Sigmoid colon (tissue), 7 donors: ENCODE results near the gene ATP2B2. TPM values are rescaled to one million over a fixed set of nuclear protein-coding genes. Genes with fewer than 3 reads are reported as not detected.

Experiments
- DNase-seq: peaks from one replicate; pipeline ENCODE4 v3.0.0-alpha.2; 2019
- H3K27ac ChIP-seq, 4 donors: fragments of 200-600 bp; sonication (generic); one replicate each; pipeline ENCODE4 v1.5.1; 2016 to 2019; ENCODE audit warnings: mild to moderate bottlenecking in 1 of 4
- H3K27me3 ChIP-seq, 3 donors: fragments of 200-600 bp; sonication (generic); one replicate each; pipeline ENCODE4 v1.5.1; 2019; ENCODE audit warnings: mild to moderate bottlenecking in 1 of 3
- H3K36me3 ChIP-seq, 4 donors: fragments of 200-600 bp; sonication (generic); one replicate each; pipeline ENCODE4 v1.5.1; 2016 to 2019
- H3K4me1 ChIP-seq, 4 donors: fragments of 200-600 bp; sonication (generic); one replicate each; pipeline ENCODE4 v1.5.1; 2017 to 2019
- H3K4me3 ChIP-seq, 4 donors: fragments of 200-600 bp; sonication (generic); one replicate each; pipeline ENCODE4 v1.5.1; 2017 to 2019; ENCODE audit warnings: mild to moderate bottlenecking in 2 of 4, moderate library complexity in 1 of 4
- H3K9me3 ChIP-seq, 4 donors: fragments of 200-600 bp in 3 of 4; sonication (generic) in 3 of 4; one replicate each; pipeline versions ENCODE4 v1.5.1 to v1.6.1; 2013 to 2019
- CTCF ChIP-seq, 4 experiments: fragments of 450-650 bp in 3 of 4; fragments of 200-600 bp in 1 of 4; IDR thresholded peaks; one replicate each; pipeline ENCODE4 v1.5.1; 2016 to 2019; ENCODE audit warnings: antibody characterized with exemption in 4 of 4, mild to moderate bottlenecking in 3 of 4, moderate library complexity in 2 of 4
- EP300 ChIP-seq, 4 donors: sonication (generic); formaldehyde crosslinking; IDR thresholded peaks; one replicate each; pipeline ENCODE4 v1.6.1; 2017; ENCODE audit warnings: antibody characterized with exemption in 4 of 4
- POLR2A ChIP-seq, 2 donors: fragments of 450-650 bp; IDR thresholded peaks; one replicate each; pipeline ENCODE4 v1.6.1; 2016; ENCODE audit warnings: antibody characterized with exemption in 2 of 2, mild to moderate bottlenecking in 2 of 2, moderate library complexity in 2 of 2
- POLR2AphosphoS5 ChIP-seq, 4 donors: sonication (generic); formaldehyde crosslinking; IDR thresholded peaks; one replicate each; pipeline ENCODE4 v1.6.1; 2017; ENCODE audit warnings: antibody characterized with exemption in 4 of 4
- WGBS, 2 donors: extraction: QIAGEN DNeasy Blood & Tissue Kit; methylation state at CpG; one replicate each; pipeline ENCODE4 v1.1.7; 2013; 5-methylcytosine and 5-hydroxymethylcytosine counted together
- intact Hi-C: fragments of 100-400 bp; cut with DNase I; formaldehyde crosslinking; loops from one replicate; pipeline ENCODE4 v1.15.1; 2023
- polyA plus RNA-seq, 3 donors: library from polyadenylated mRNA; stranded (reverse); fragments of 200-250 nt; gene quantifications; one replicate each; pipeline ENCODE4 v1.2.3, GENCODE V29; 2013
- total RNA-seq, 4 donors: library from RNA; depleted of rRNA; stranded (reverse); fragments of >200 nt; gene quantifications; one replicate each; pipeline ENCODE4 v1.1.0, GENCODE V29; 2016
- donor health status: healthy with polysubstance abuse.
- donor health status: Bipolar disorder and iron deficiency.
- donor health status: healthy.

ATP2B2 gene
- total and polyA plus RNA-seq, 7 donors: under 0.01 to 0.83 (median 0.23) TPM; not detected in 3

DNA sequence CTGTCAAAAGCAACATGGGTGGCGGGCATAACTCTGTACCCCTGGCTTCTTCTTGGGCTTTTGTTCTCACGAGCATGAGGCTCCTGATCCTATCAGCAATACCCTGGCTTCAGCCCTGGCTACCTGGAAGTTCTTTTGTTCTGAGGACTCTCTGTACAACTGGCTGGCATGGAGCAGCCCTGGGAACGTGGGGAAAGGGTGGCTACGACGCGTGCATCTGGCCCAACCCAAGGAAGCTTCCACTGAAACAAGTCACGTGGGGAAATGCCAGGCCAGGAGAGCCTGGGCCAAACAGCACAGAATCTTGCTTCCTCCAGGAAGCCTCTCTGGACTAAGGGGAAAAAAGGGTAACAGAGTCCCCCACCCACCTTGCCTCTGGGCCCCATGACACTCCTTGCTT lies 22.7 kb upstream of the ATP2B2 start:
- intact Hi-C loops: no loop called here
- no peak for TF ChIP-seq CTCF (IDR thresholded peaks at IDR 0.05)
- TF ChIP-seq POLR2AphosphoS5 (IDR thresholded peaks at IDR 0.05): no peak
- no peak for TF ChIP-seq POLR2A (IDR thresholded peaks at IDR 0.05)
- no peak for TF ChIP-seq EP300 (IDR thresholded peaks at IDR 0.05)
- 58 to 80% methylated on average over 7 of the region's 7 CpGs for WGBS, 2 donors
- no peaks in the 10 kb centered on the region for H3K9me3 ChIP-seq
- no peak overlapping the region for H3K4me3 ChIP-seq
- no peaks in the 10 kb centered on the region for H3K4me1 ChIP-seq
- peaks cover 0 to 27% (median 0%) of the 10 kb centered on the region in 3 donors for H3K27me3 ChIP-seq
- no peaks in the 10 kb centered on the region for H3K36me3 ChIP-seq
- no peak overlapping the region for H3K27ac ChIP-seq
- peak; percentile 27 for DNase-seq

- Histone ChIP-seq H3K4me3 (no peak overlapping the region), H3K27me3 (peaks cover 0 to 27% (median 0%) of the 10 kb centered on the region in 3 donors), H3K4me1 (no peaks in the 10 kb centered on the region), H3K9me3 (no peaks in the 10 kb centered on the region), H3K36me3 (no peaks in the 10 kb centered on the region), H3K27ac (no peak overlapping the region)
- intact Hi-C loops: no loop called here
- peak; percentile 40 for DNase-seq
- TF ChIP-seq CTCF (IDR thresholded peaks at IDR 0.05) (no peak), EP300 (IDR thresholded peaks at IDR 0.05) (no peak), POLR2A (IDR thresholded peaks at IDR 0.05) (no peak), POLR2AphosphoS5 (IDR thresholded peaks at IDR 0.05) (no peak)
- 67 to 82% methylated on average over 13 of the region's 13 CpGs for WGBS, 2 donors
These were observed 22.1 kb upstream of the ATP2B2 start for GRCh38 chr3:10527295-10528001.

DNA sequence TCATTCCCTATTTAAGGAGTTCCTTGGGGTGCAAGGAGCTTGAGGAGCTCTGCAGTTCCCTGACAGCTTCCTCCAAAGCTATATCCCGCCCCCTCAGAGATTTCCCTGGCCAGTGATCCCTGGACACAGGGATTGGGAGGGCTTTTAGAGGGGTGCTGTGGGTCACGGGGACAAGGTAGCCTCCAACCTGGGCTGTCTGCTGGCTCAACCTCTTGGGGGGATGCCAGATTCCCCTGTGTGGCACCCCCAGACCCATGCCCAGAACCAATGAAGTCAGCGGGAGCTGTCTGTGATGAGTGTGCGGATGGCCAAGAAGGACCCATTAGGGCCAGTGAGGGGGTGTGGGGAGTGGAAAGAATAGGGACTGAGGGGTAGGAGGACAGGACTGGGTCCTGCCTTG lies 21.0 kb upstream of the ATP2B2 start:
- peak; percentile 19 for DNase-seq
- Histone ChIP-seq H3K9me3 (no peaks in the 10 kb centered on the region), H3K36me3 (no peaks in the 10 kb centered on the region), H3K27me3 (peaks cover 0 to 35% (median 0%) of the 10 kb centered on the region in 3 donors), H3K27ac (no peak overlapping the region), H3K4me3 (no peak overlapping the region), H3K4me1 (no peaks in the 10 kb centered on the region)
- TF ChIP-seq EP300 (IDR thresholded peaks at IDR 0.05): no peak
- TF ChIP-seq POLR2A (IDR thresholded peaks at IDR 0.05): no peak
- no peak for TF ChIP-seq CTCF (IDR thresholded peaks at IDR 0.05)
- no peak for TF ChIP-seq POLR2AphosphoS5 (IDR thresholded peaks at IDR 0.05)
- intact Hi-C loops: no loop called here
- WGBS, 2 donors: 85 to 87% methylated on average over 4 of the region's 4 CpGs

- no peak overlapping the region for H3K27ac ChIP-seq
- H3K9me3 ChIP-seq: no peaks in the 10 kb centered on the region
- H3K27me3 ChIP-seq: peaks cover 0 to 46% (median 0%) of the 10 kb centered on the region in 3 donors
- 44 to 78% methylated on average over 3 of the region's 3 CpGs for WGBS, 2 donors
- TF ChIP-seq POLR2AphosphoS5 (IDR thresholded peaks at IDR 0.05) (no peak), POLR2A (IDR thresholded peaks at IDR 0.05) (no peak), EP300 (IDR thresholded peaks at IDR 0.05) (no peak), CTCF (IDR thresholded peaks at IDR 0.05) (no peak)
- H3K4me3 ChIP-seq: no peak overlapping the region
- intact Hi-C loops: no loop called here
- peak; percentile 33 for DNase-seq
- H3K4me1 ChIP-seq: no peaks in the 10 kb centered on the region
- no peaks in the 10 kb centered on the region for H3K36me3 ChIP-seq
These were observed 19.5 kb upstream of the ATP2B2 start for GRCh38 chr3:10524799-10525301.
